ENCODE results near the gene EFS. TPM values are rescaled to one million over a fixed set of nuclear protein-coding genes. Genes with fewer than 3 reads are reported as not detected.

Gene EFS
- total and polyA plus RNA-seq, 2 donors from 2014 or later, result 5.5 to 5.6 TPM

- H3K9me3 ChIP-seq (ENCODE audit: control insufficient read depth in 2 of 3, insufficient read depth in 1 of 3, low read length in 3 of 3), result no peaks in the 10 kb centered on the region
- peak in 1 of 5 donors; percentile 20 for DNase-seq
- FAIRE-seq, result no peak
- H3K27ac ChIP-seq (ENCODE audit: low read depth in 2 of 2, low read length in 2 of 2), result no peak overlapping the region
- H3K27me3 ChIP-seq (ENCODE audit: control insufficient read depth, insufficient read depth, low read length), result no peaks in the 10 kb centered on the region
- no peaks in the 10 kb centered on the region for H3K4me1 ChIP-seq (ENCODE audit: control insufficient read depth in 2 of 3, insufficient read depth in 2 of 3, low read depth in 1 of 3, low read length in 3 of 3)
- no peak for TF ChIP-seq CTCF (IDR thresholded peaks at IDR 0.05; ENCODE audit: borderline replicate concordance, extremely low read depth, insufficient read depth)
- H3K4me3 ChIP-seq (ENCODE audit: low read length in 3 of 3), result no peak overlapping the region
- no peaks in the 10 kb centered on the region for H3K36me3 ChIP-seq (ENCODE audit: control insufficient read depth in 2 of 3, insufficient read depth in 3 of 3, low read length in 3 of 3)
- no peak overlapping the region for H3K9ac ChIP-seq (ENCODE audit: low read length in 3 of 3)
- intact Hi-C loops (cut with DNase I), result no loop called here
These were observed 41.3 kb upstream of the EFS start for GRCh38 chr14:23406244-23406643.

DNA sequence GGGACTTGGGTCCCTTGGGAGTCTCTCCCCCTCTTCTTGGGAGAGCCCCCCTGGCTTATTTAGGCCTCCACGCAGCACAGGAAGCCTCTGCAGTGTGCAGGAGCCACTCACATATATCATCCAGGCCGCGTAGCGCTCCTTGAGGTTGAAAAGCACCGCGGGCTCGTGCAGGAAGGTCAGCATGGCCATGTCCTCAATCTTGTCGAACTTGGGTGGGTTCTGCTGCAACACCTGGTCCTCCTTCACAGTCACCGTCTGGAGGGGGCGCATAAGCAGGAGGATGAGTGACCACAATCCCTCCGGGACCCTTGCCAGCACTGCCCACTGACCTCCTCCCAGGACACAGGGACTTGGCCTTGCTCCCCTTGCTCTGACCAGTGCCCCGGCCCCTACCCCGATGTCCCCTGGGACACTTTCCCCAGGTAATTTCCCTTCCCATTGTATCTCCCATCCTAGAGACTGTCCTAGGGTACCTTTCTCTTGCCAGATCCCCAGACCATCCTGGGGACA is 40.6 kb upstream of the EFS start:
- Histone ChIP-seq H3K9ac (ENCODE audit: low read length in 3 of 3) (no peak overlapping the region), H3K27me3 (ENCODE audit: control insufficient read depth, insufficient read depth, low read length) (no peaks in the 10 kb centered on the region), H3K4me3 (ENCODE audit: low read length in 3 of 3) (no peak overlapping the region), H3K36me3 (ENCODE audit: control insufficient read depth in 2 of 3, insufficient read depth in 3 of 3, low read length in 3 of 3) (no peaks in the 10 kb centered on the region), H3K4me1 (ENCODE audit: control insufficient read depth in 2 of 3, insufficient read depth in 2 of 3, low read depth in 1 of 3, low read length in 3 of 3) (no peaks in the 10 kb centered on the region), H3K27ac (ENCODE audit: low read depth in 2 of 2, low read length in 2 of 2) (no peak overlapping the region), H3K9me3 (ENCODE audit: control insufficient read depth in 2 of 3, insufficient read depth in 1 of 3, low read length in 3 of 3) (no peaks in the 10 kb centered on the region)
- no peak for TF ChIP-seq CTCF (IDR thresholded peaks at IDR 0.05; ENCODE audit: borderline replicate concordance, extremely low read depth, insufficient read depth)
- intact Hi-C loops (cut with DNase I), result no loop called here
- DNase-seq, result no peak
- no peak for FAIRE-seq

GRCh38 chr14:23405096-23405495 is 40.1 kb upstream of the EFS start:
- no peak for TF ChIP-seq CTCF (IDR thresholded peaks at IDR 0.05; ENCODE audit: borderline replicate concordance, extremely low read depth, insufficient read depth)
- H3K4me1 ChIP-seq (ENCODE audit: control insufficient read depth in 2 of 3, insufficient read depth in 2 of 3, low read depth in 1 of 3, low read length in 3 of 3), result no peaks in the 10 kb centered on the region
- DNase-seq (no peak), FAIRE-seq (no peak)
- intact Hi-C loops (cut with DNase I), result no loop called here
- no peaks in the 10 kb centered on the region for H3K9me3 ChIP-seq (ENCODE audit: control insufficient read depth in 2 of 3, insufficient read depth in 1 of 3, low read length in 3 of 3)
- H3K27me3 ChIP-seq (ENCODE audit: control insufficient read depth, insufficient read depth, low read length), result no peaks in the 10 kb centered on the region
- no peak overlapping the region for H3K27ac ChIP-seq (ENCODE audit: low read depth in 2 of 2, low read length in 2 of 2)
- H3K36me3 ChIP-seq (ENCODE audit: control insufficient read depth in 2 of 3, insufficient read depth in 3 of 3, low read length in 3 of 3), result no peaks in the 10 kb centered on the region
- no peak overlapping the region for H3K9ac ChIP-seq (ENCODE audit: low read length in 3 of 3)
- H3K4me3 ChIP-seq (ENCODE audit: low read length in 3 of 3), result no peak overlapping the region

- no peak for FAIRE-seq
- no peaks in the 10 kb centered on the region for H3K4me1 ChIP-seq (ENCODE audit: control insufficient read depth in 2 of 3, insufficient read depth in 2 of 3, low read depth in 1 of 3, low read length in 3 of 3)
- DNase-seq, result no peak
- no peaks in the 10 kb centered on the region for H3K36me3 ChIP-seq (ENCODE audit: control insufficient read depth in 2 of 3, insufficient read depth in 3 of 3, low read length in 3 of 3)
- no peak overlapping the region for H3K4me3 ChIP-seq (ENCODE audit: low read length in 3 of 3)
- no peaks in the 10 kb centered on the region for H3K9me3 ChIP-seq (ENCODE audit: control insufficient read depth in 2 of 3, insufficient read depth in 1 of 3, low read length in 3 of 3)
- H3K9ac ChIP-seq (ENCODE audit: low read length in 3 of 3), result no peak overlapping the region
- TF ChIP-seq CTCF (IDR thresholded peaks at IDR 0.05; ENCODE audit: borderline replicate concordance, extremely low read depth, insufficient read depth), result no peak
- intact Hi-C loops (cut with DNase I), result no loop called here
- no peak overlapping the region for H3K27ac ChIP-seq (ENCODE audit: low read depth in 2 of 2, low read length in 2 of 2)
- H3K27me3 ChIP-seq (ENCODE audit: control insufficient read depth, insufficient read depth, low read length), result no peaks in the 10 kb centered on the region
These were observed 39.4 kb upstream of the EFS start for GRCh38 chr14:23404331-23404900.

All from kidney (tissue), 14 donors.